Measurements from ENCODE around the gene PRKCE.

Gene PRKCE

GRCh38 chr2:45919711-45920111 lies 268.2 kb downstream of the PRKCE start:
- no peak for DNase-seq

- DNase-seq, result no peak
These were observed 270.4 kb downstream of the PRKCE start for GRCh38 chr2:45921921-45922320.

GRCh38 chr2:45922577-45922988 lies 271.1 kb downstream of the PRKCE start:
- DNase-seq, result no peak

- DNase-seq, result no peak
These were observed 272.2 kb downstream of the PRKCE start for GRCh38 chr2:45923701-45924100.

- no peak for DNase-seq
These were observed 273.6 kb downstream of the PRKCE start for GRCh38 chr2:45925026-45925425.

GRCh38 chr2:45925636-45926366 lies 274.3 kb downstream of the PRKCE start:
- DNase-seq, result no peak

- DNase-seq, result no peak
These were observed 277.5 kb downstream of the PRKCE start for GRCh38 chr2:45928946-45929345.

GRCh38 chr2:45929674-45930395 lies 278.4 kb downstream of the PRKCE start:
- DNase-seq, result peak; percentile 43

- no peak for DNase-seq
These were observed 278.9 kb downstream of the PRKCE start for GRCh38 chr2:45930396-45930792.

- no peak for DNase-seq
These were observed 281.0 kb downstream of the PRKCE start for GRCh38 chr2:45932278-45932975.

GRCh38 chr2:45935791-45936622 lies 284.5 kb downstream of the PRKCE start:
- DNase-seq, result peak; percentile 78

GRCh38 chr2:45936623-45936979 lies 285.1 kb downstream of the PRKCE start:
- no peak for DNase-seq

GRCh38 chr2:45937990-45938389 lies 286.5 kb downstream of the PRKCE start:
- no peak for DNase-seq

- DNase-seq, result no peak
These were observed 287.4 kb downstream of the PRKCE start for GRCh38 chr2:45938649-45939511.

- DNase-seq, result no peak
These were observed 290.2 kb downstream of the PRKCE start for GRCh38 chr2:45941531-45942236.

- no peak for DNase-seq
These were observed 290.8 kb downstream of the PRKCE start for GRCh38 chr2:45942237-45942738.

GRCh38 chr2:45943219-45944044 lies 292.0 kb downstream of the PRKCE start:
- no peak for DNase-seq

GRCh38 chr2:45944074-45944473 lies 292.6 kb downstream of the PRKCE start:
- DNase-seq, result no peak

GRCh38 chr2:45945302-45945717 lies 293.8 kb downstream of the PRKCE start:
- DNase-seq, result no peak

GRCh38 chr2:45946023-45946422 lies 294.5 kb downstream of the PRKCE start:
- DNase-seq, result no peak

All from CD4-positive, alpha-beta T cell treated with Interleukin-15 for 1 hour (primary cell).